Measurements from ENCODE around the gene LHFPL2.

Gene LHFPL2

DNA sequence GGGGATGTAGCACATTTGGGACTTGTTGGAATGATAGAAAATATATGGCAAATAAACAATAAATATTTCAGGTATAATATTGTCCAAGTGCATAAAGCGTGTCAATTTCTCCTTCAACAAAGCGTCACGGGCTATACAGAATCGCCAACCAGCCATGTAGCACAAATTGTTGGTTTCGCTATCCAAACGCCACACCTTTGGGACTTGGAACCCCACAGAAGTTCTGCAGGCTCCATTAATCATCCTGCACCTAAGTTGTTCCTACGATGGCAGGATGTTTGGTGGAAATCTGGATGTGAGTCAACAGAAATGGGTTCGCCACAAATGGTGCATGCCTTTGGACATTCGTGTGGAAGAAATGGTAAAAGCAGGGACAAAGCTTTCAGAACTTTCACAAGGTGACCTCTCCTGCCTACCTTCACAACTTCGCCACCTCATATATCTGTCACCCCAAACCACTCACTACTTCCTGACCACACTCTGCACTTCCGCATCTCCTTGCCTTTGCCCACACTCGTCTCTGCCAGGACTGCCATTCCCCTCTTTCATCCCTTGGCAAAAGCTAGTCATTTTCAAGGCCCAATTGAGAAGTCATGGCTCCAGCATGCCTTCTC lies 95.7 kb downstream of the LHFPL2 start:
- no peaks in the 10 kb centered on the region for H3K36me3 ChIP-seq (ENCODE audit: control insufficient read depth, insufficient read depth, low read length)
- no peaks in the 10 kb centered on the region for H3K4me1 ChIP-seq (ENCODE audit: control insufficient read depth, insufficient read depth, low read length, poor library complexity, severe bottlenecking)
- no peaks in the 10 kb centered on the region for H3K9me3 ChIP-seq (ENCODE audit: control insufficient read depth, low read length)
- no peak for DNase-seq
- no peaks in the 10 kb centered on the region for H3K27me3 ChIP-seq (replicated peaks; ENCODE audit: control insufficient read depth, insufficient read depth, low read length, poor library complexity, severe bottlenecking)
- H3K4me3 ChIP-seq (ENCODE audit: insufficient read depth, low read depth, low read length, poor library complexity, severe bottlenecking): no peak overlapping the region
- H3K27ac ChIP-seq (ENCODE audit: insufficient read depth, low read length, poor library complexity, severe bottlenecking): no peak overlapping the region

DNA sequence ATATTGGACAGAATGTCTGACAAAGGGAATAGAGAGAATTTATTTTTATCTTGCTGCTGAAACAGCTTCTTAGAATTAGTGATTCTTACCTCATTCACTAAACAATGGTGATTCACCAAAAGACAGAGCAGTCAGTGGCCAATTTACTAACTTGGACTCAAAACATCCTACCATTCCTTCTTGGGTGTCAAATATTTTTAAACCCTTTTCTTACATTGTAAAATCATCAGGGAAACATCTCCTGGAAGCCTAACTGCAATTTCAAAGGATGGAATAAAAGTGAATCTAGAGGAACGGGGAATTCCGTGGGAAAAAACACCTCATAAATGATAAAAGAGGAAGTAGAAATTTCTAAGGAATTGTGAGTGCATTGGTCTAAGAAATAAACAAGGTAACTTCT lies 97.7 kb downstream of the LHFPL2 start:
- H3K27me3 ChIP-seq (replicated peaks; ENCODE audit: control insufficient read depth, insufficient read depth, low read length, poor library complexity, severe bottlenecking): no peaks in the 10 kb centered on the region
- H3K9me3 ChIP-seq (ENCODE audit: control insufficient read depth, low read length): no peaks in the 10 kb centered on the region
- no peak overlapping the region for H3K27ac ChIP-seq (ENCODE audit: insufficient read depth, low read length, poor library complexity, severe bottlenecking)
- H3K36me3 ChIP-seq (ENCODE audit: control insufficient read depth, insufficient read depth, low read length): no peaks in the 10 kb centered on the region
- no peak for DNase-seq
- H3K4me3 ChIP-seq (ENCODE audit: insufficient read depth, low read depth, low read length, poor library complexity, severe bottlenecking): no peak overlapping the region
- no peaks in the 10 kb centered on the region for H3K4me1 ChIP-seq (ENCODE audit: control insufficient read depth, insufficient read depth, low read length, poor library complexity, severe bottlenecking)

DNA sequence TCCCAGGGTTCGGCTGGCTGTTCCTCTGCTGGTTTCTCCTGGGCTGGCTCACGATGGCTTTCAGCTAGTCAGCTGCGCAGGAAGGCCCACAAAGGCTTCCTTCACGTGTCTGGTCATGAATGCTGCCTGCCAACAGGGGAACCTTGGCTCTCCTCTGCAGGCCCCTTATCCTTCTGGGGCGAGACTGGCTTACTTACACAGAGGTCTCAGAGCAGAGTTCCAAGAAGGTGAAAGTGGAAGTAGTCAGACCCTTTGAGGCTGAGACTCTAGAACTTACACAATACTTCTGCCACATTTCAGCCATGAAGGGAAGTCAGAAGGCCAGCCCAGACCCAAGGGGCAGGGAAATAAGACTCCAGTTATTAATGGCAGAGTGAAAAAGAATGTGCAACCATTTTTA lies 99.5 kb downstream of the LHFPL2 start:
- Histone ChIP-seq H3K4me3 (ENCODE audit: insufficient read depth, low read depth, low read length, poor library complexity, severe bottlenecking) (no peak overlapping the region), H3K27me3 (replicated peaks; ENCODE audit: control insufficient read depth, insufficient read depth, low read length, poor library complexity, severe bottlenecking) (no peaks in the 10 kb centered on the region), H3K9me3 (ENCODE audit: control insufficient read depth, low read length) (no peaks in the 10 kb centered on the region), H3K36me3 (ENCODE audit: control insufficient read depth, insufficient read depth, low read length) (no peaks in the 10 kb centered on the region), H3K27ac (ENCODE audit: insufficient read depth, low read length, poor library complexity, severe bottlenecking) (no peak overlapping the region), H3K4me1 (ENCODE audit: control insufficient read depth, insufficient read depth, low read length, poor library complexity, severe bottlenecking) (no peaks in the 10 kb centered on the region)
- DNase-seq: no peak

DNA sequence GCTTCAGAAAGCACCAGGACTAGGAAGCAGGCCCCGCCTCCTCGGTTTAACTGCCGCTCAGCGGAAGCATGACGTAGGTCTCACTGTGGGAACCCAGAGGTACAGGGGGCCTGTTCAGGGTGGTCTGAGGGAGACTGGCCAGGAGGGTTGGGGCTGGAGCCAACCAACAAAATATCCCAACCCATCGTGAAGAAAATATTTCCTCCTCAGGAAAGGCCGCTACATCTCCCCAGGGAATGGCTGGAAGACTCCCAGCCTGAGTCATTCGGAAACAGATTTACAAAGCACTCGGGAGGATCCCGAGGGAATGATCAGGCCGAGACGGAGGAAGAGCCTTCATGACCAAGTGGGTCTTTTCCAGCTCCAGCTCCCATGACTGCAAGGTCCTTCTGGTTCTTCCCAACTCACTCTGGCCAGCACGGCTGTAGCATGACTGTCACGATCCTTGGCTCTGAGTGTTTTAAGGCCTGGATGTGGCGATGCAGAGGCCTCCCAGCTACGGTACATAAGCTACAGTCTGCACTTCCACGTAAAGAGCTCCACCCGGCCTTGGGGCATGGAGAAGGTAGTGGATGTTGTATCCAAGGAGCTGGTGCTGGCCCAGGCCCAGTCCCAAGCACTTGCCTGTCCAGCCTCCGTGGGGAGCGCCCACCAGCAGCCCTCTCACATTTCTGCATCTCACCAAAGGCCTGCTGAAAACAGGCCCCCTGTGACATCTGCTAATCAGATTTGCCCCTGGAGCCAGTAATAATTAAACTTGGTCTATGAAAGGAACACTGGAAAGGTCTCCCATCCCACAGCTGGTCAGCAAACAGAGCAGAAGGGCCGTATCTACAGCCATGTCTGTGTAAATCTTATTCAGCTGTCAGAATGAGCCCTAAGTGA lies 100.6 kb downstream of the LHFPL2 start:
- Histone ChIP-seq H3K4me3 (ENCODE audit: insufficient read depth, low read depth, low read length, poor library complexity, severe bottlenecking) (no peak overlapping the region), H3K27me3 (replicated peaks; ENCODE audit: control insufficient read depth, insufficient read depth, low read length, poor library complexity, severe bottlenecking) (no peaks in the 10 kb centered on the region), H3K27ac (ENCODE audit: insufficient read depth, low read length, poor library complexity, severe bottlenecking) (no peak overlapping the region), H3K9me3 (ENCODE audit: control insufficient read depth, low read length) (no peaks in the 10 kb centered on the region), H3K36me3 (ENCODE audit: control insufficient read depth, insufficient read depth, low read length) (no peaks in the 10 kb centered on the region), H3K4me1 (ENCODE audit: control insufficient read depth, insufficient read depth, low read length, poor library complexity, severe bottlenecking) (no peaks in the 10 kb centered on the region)
- no peak for DNase-seq

DNA sequence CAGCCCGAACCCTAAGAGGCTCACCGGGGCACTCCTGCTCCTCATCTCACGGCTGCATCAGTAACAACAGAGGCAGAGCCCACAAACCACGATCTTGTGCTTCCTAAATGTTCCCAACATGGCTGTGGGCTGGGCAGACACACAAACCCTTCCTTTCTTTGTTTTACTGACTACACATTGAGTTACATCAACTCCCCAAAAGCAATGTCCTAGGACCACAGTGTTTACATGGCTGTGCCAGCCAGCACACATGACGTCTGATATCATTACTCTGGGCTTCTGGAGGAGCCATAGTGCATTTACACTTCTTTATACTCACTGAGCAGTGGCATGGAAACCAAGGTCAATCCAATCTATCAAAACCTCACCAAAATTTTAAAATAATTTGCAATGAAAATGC lies 101.4 kb downstream of the LHFPL2 start:
- Histone ChIP-seq H3K27me3 (replicated peaks; ENCODE audit: control insufficient read depth, insufficient read depth, low read length, poor library complexity, severe bottlenecking) (no peaks in the 10 kb centered on the region), H3K36me3 (ENCODE audit: control insufficient read depth, insufficient read depth, low read length) (no peaks in the 10 kb centered on the region), H3K9me3 (ENCODE audit: control insufficient read depth, low read length) (no peaks in the 10 kb centered on the region), H3K4me1 (ENCODE audit: control insufficient read depth, insufficient read depth, low read length, poor library complexity, severe bottlenecking) (no peaks in the 10 kb centered on the region), H3K4me3 (ENCODE audit: insufficient read depth, low read depth, low read length, poor library complexity, severe bottlenecking) (no peak overlapping the region), H3K27ac (ENCODE audit: insufficient read depth, low read length, poor library complexity, severe bottlenecking) (no peak overlapping the region)
- no peak for DNase-seq

DNA sequence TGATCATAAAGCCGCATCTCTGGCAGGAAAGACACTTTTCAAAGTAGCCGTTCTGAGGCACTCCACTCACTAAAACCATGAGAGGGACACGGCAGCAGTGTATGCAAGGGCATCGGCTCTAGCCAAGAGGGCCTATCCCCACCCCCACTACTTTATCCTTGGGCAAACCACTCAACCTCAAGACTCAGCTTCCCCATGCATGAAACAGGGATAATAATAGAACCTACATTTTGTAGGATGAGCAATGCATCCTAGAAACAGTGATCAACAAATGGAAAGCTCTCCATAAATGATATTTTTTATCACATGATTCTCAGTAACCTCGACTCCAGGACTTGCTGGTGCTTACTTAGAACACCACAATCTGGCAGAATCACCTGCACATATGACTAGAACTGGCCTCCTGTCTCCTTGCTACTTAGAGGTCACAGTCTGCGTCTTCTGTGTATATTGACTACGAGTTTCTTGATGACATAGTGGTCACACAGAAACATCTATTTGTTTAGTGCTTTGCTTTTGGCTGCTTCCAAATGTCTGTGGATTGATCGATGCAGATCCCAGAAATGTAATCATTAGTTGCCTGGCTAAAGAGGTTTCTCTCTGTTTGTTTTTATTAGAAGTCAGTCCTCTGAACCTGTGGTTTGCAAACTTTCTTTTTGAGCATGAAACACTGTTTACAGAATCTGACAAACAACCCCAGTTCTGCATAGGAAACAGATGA lies 102.1 kb downstream of the LHFPL2 start:
- DNase-seq: no peak
- no peak overlapping the region for H3K4me3 ChIP-seq (ENCODE audit: insufficient read depth, low read depth, low read length, poor library complexity, severe bottlenecking)
- no peaks in the 10 kb centered on the region for H3K9me3 ChIP-seq (ENCODE audit: control insufficient read depth, low read length)
- no peaks in the 10 kb centered on the region for H3K27me3 ChIP-seq (replicated peaks; ENCODE audit: control insufficient read depth, insufficient read depth, low read length, poor library complexity, severe bottlenecking)
- H3K27ac ChIP-seq (ENCODE audit: insufficient read depth, low read length, poor library complexity, severe bottlenecking): no peak overlapping the region
- H3K4me1 ChIP-seq (ENCODE audit: control insufficient read depth, insufficient read depth, low read length, poor library complexity, severe bottlenecking): no peaks in the 10 kb centered on the region
- no peaks in the 10 kb centered on the region for H3K36me3 ChIP-seq (ENCODE audit: control insufficient read depth, insufficient read depth, low read length)

DNA sequence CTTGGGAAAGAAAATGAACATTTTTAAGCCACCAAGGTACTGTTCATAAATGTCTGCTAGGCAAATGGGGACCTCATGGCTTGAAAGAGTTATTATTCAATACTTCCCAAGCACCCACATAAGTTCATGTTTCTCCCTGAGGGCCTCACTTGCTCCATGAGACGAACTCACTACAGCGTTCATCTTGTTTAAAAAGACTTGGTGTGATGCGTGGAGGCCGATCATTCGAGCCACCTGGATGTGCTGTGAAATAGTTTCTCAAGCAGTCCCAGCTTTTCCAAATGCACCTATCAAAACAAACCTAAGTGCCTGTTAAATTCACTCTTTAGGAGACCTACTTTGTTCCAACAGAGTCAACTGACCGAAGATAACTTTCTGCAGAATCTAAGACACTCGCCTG lies 103.2 kb downstream of the LHFPL2 start:
- no peak for DNase-seq
- no peak overlapping the region for H3K27ac ChIP-seq (ENCODE audit: insufficient read depth, low read length, poor library complexity, severe bottlenecking)
- no peaks in the 10 kb centered on the region for H3K36me3 ChIP-seq (ENCODE audit: control insufficient read depth, insufficient read depth, low read length)
- no peaks in the 10 kb centered on the region for H3K9me3 ChIP-seq (ENCODE audit: control insufficient read depth, low read length)
- H3K27me3 ChIP-seq (replicated peaks; ENCODE audit: control insufficient read depth, insufficient read depth, low read length, poor library complexity, severe bottlenecking): no peaks in the 10 kb centered on the region
- H3K4me1 ChIP-seq (ENCODE audit: control insufficient read depth, insufficient read depth, low read length, poor library complexity, severe bottlenecking): no peaks in the 10 kb centered on the region
- H3K4me3 ChIP-seq (ENCODE audit: insufficient read depth, low read depth, low read length, poor library complexity, severe bottlenecking): no peak overlapping the region

DNA sequence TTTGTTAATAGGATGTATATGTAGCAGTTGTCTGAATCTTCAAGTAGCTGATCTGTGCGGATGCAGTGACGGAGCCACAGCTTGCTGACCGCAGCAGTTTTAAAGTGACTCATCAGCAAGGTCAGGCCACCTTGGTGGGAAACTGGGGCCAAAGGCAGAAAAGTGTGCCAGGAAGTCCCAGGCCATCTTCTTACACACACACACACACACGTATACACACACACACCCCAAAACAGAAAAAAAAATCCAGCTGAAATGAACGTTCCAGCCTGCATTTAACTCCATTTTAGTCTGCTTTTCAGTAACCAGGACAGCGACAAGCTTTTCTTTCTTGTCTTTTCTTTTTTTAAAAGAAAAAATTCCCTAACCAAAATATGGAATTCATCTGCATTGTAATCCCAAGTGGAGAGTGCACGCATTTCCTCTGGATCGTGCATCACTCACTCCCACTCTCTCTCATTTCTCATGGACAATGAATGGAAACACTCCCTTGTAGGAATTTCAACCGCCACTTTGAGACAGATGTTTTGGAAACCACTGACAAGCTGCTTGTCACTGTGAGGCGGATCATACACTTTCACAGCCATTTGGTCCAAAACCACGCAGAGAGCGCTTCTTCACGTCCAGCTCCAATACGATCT lies 103.9 kb downstream of the LHFPL2 start:
- H3K27ac ChIP-seq (ENCODE audit: insufficient read depth, low read length, poor library complexity, severe bottlenecking): no peak overlapping the region
- no peak overlapping the region for H3K4me3 ChIP-seq (ENCODE audit: insufficient read depth, low read depth, low read length, poor library complexity, severe bottlenecking)
- no peaks in the 10 kb centered on the region for H3K9me3 ChIP-seq (ENCODE audit: control insufficient read depth, low read length)
- H3K27me3 ChIP-seq (replicated peaks; ENCODE audit: control insufficient read depth, insufficient read depth, low read length, poor library complexity, severe bottlenecking): no peaks in the 10 kb centered on the region
- no peak for DNase-seq
- no peaks in the 10 kb centered on the region for H3K36me3 ChIP-seq (ENCODE audit: control insufficient read depth, insufficient read depth, low read length)
- no peaks in the 10 kb centered on the region for H3K4me1 ChIP-seq (ENCODE audit: control insufficient read depth, insufficient read depth, low read length, poor library complexity, severe bottlenecking)

DNA sequence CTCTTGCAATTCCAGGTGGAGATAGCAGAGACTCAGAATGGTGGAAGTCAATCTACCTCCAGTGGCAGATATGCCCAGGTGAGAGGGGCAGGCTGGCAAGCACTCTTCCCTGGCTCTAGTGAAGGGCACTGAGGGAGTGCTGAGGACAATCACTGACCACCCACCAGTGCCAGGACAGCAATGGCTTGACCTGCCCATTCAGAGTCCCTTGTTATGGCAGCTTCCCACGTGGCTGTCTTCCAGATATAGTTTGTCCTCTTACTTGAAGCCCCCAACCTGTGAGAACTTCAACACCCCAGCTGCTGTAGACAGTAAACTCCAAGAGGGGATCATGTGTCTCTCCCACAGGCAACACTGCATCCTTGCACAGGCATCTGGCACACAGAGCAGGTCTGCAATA lies 104.7 kb downstream of the LHFPL2 start:
- no peak overlapping the region for H3K4me3 ChIP-seq (ENCODE audit: insufficient read depth, low read depth, low read length, poor library complexity, severe bottlenecking)
- no peak overlapping the region for H3K27ac ChIP-seq (ENCODE audit: insufficient read depth, low read length, poor library complexity, severe bottlenecking)
- H3K27me3 ChIP-seq (replicated peaks; ENCODE audit: control insufficient read depth, insufficient read depth, low read length, poor library complexity, severe bottlenecking): no peaks in the 10 kb centered on the region
- no peaks in the 10 kb centered on the region for H3K36me3 ChIP-seq (ENCODE audit: control insufficient read depth, insufficient read depth, low read length)
- DNase-seq: no peak
- no peaks in the 10 kb centered on the region for H3K9me3 ChIP-seq (ENCODE audit: control insufficient read depth, low read length)
- no peaks in the 10 kb centered on the region for H3K4me1 ChIP-seq (ENCODE audit: control insufficient read depth, insufficient read depth, low read length, poor library complexity, severe bottlenecking)
